ENCODE measurements around the gene PSMD8.

- TF ChIP-seq SP1 (IDR thresholded peaks at IDR 0.05; ENCODE audit: low read depth, low read length) (no peak), POLR2A (IDR thresholded peaks at IDR 0.05; ENCODE audit: control extremely low read depth in 1 of 2, low read depth in 2 of 2, low read length in 2 of 2) (no peak), CTCF (IDR thresholded peaks at IDR 0.05; ENCODE audit: control extremely low read depth in 1 of 3, insufficient read depth in 1 of 3, low read depth in 1 of 3, low read length in 3 of 3) (no peak), USF2 (IDR thresholded peaks at IDR 0.05; ENCODE audit: low read length) (no peak)
These were observed 14.9 kb upstream of the PSMD8 start for GRCh38 chr19:38359242-38360021.

Measured in H1 (cell line).